Panc1 (cell line): ENCODE measurements around the gene MBNL2. TPM values are rescaled to one million over a fixed set of nuclear protein-coding genes. Genes with fewer than 3 reads are reported as not detected.

Experiments used
- ATAC-seq: fragments of 200-7000 bp; cut with Tn5 transposase; 2 replicates; pipeline ENCODE4 v1.9.1; 2020; ENCODE audit warnings: mild to moderate bottlenecking, moderate library complexity
- BruUV-seq: library from RNA; stranded (reverse); fragments of 400-500 nt; replicated peaks from 2 replicates; lab custom pipeline; 2021; lab: Mats Ljungman, UMichigan
- CTCF ChIA-PET: fragments of 300-600 bp; sonication (Branson Sonifier 250); formaldehyde crosslinking; loops from one replicate; lab custom pipeline; 2022; ENCODE audit warnings: antibody characterized with exemption; lab: Charles Lee
- POLR2A ChIA-PET: fragments of 300-600 bp; sonication (Branson Sonifier 250); formaldehyde crosslinking; loops from one replicate; lab custom pipeline; 2022; ENCODE audit warnings: antibody characterized with exemption; lab: Charles Lee
- DNase-seq: peaks from one replicate; pipeline ENCODE4 v3.0.0-alpha.2; 2010; ENCODE audit warnings: low read depth, low spot score
- H3K27ac ChIP-seq: 2 replicates; pipeline ENCODE4 v1.5.1; 2011; ENCODE audit warnings: mild to moderate bottlenecking, low read length, inconsistent platforms
- H3K27me3 ChIP-seq: fragments of 200-500 bp; sonication (Bioruptor generic); 2 replicates; pipeline ENCODE4 v1.6.0; 2014; ENCODE audit warnings: low read length, inconsistent platforms; ENCODE audit not compliant: control insufficient read depth, insufficient read depth
- H3K36me3 ChIP-seq: fragments of 200-500 bp; sonication (Bioruptor generic); 2 replicates; pipeline ENCODE4 v1.5.1; 2014; ENCODE audit warnings: inconsistent platforms, mild to moderate bottlenecking, low read length, moderate library complexity; ENCODE audit not compliant: control insufficient read depth, insufficient read depth
- H3K4me1 ChIP-seq: 2 replicates; pipeline ENCODE4 v1.5.1; 2011; ENCODE audit warnings: inconsistent platforms, mild to moderate bottlenecking, low read length, moderate library complexity; ENCODE audit not compliant: control insufficient read depth, insufficient read depth
- H3K4me3 ChIP-seq, 2 experiments: 2 replicates each; pipeline ENCODE4 v1.5.1; 2011 to 2012; ENCODE audit warnings: low read depth in 2 of 2, low read length in 2 of 2, mild to moderate bottlenecking in 2 of 2, inconsistent platforms in 1 of 2, moderate library complexity in 1 of 2
- H3K9me3 ChIP-seq: fragments of 200-500 bp; sonication (Bioruptor generic); 2 replicates; pipeline ENCODE4 v1.5.1; 2014; ENCODE audit warnings: low read depth, mild to moderate bottlenecking, inconsistent platforms, low read length, moderate library complexity; ENCODE audit not compliant: control insufficient read depth, insufficient read depth
- CTCF ChIP-seq: fragments of 450-650 bp; IDR thresholded peaks from 2 replicates; pipeline ENCODE4 v1.5.1; 2017; ENCODE audit warnings: mild to moderate bottlenecking
- SIN3A ChIP-seq: IDR thresholded peaks from 2 replicates; pipeline ENCODE4 v1.6.1; 2012; ENCODE audit warnings: low read depth, mild to moderate bottlenecking, low read length, moderate library complexity, borderline replicate concordance; ENCODE audit not compliant: insufficient read depth
- in situ Hi-C: cut with HindIII; loops from 2 replicates; pipeline ENCODE4 v1.10.0; 2016; ENCODE audit warnings: low sequenced_read_pairs, low pct_unique_long_range_greater_than_20kb
- intact Hi-C: fragments of 100-400 bp; cut with micrococcal nuclease; formaldehyde crosslinking; loops from one replicate; pipeline ENCODE4 v1.10.0; 2022; ENCODE audit not compliant: unreplicated experiment
- total RNA-seq: library from RNA; stranded (reverse); gene quantifications from one replicate; pipeline ENCODE4 v1.2.1, GENCODE V29; 2021; ENCODE audit not compliant: unreplicated experiment
- TF ChIP-seq, protein P1 (sequence below), 2 experiments: IDR thresholded peaks; 2 replicates each; pipeline ENCODE4 v1.6.1; 2011 to 2012; ENCODE audit warnings: low read depth in 2 of 2, control low read depth in 1 of 2, low read length in 1 of 2, mild to moderate bottlenecking in 1 of 2, moderate library complexity in 1 of 2; ENCODE audit not compliant: insufficient read depth in 1 of 2

MBNL2 gene
- total RNA-seq, 1 experiment from 2014 or later, result 103 TPM

DNA sequence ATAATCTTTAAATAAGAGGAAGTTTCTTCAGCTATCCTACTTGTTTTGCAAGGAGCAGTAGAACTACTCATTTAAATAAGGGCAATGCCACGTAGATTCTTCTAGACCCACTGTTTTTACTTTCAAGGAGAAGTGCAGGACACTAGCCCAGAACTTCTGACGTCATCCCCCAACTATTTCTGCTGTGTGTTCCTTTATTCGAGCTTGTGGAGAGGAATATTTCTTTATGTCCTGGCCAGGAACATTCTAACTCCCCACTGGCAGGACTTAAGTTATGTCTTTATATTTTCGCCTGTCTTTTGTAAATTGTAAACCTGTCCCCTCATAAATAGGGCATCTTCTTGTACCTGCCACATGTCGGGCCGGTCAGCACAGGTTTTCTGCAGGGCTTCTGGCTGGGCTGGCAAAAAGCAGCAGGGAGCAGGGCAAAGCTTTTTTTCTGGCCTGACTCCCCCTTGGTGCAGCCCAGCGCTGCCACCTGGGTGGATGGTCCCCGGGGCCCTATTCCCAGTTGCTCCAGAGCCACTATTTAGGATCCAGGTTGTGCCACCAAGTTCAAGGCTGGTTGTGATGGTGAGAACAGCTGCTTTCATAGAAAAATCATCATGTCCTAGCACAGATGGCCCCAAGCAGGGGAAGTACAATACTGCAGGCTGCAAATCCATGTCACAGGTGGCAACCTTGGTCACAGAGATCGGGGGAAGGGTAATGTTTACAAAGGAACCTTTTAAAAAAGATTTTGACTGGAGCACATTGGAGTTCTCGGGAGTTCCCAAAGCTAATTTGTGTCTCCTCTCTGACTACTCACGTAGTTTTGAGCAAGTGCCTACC, 1.8 kb downstream of the MBNL2 start:
- H3K36me3 ChIP-seq, result peaks cover 6% of the 10 kb centered on the region
- no peaks in the 10 kb centered on the region for H3K27me3 ChIP-seq
- peak overlapping the region; percentile 99 for H3K27ac ChIP-seq
- no TSS peak for BruUV-seq
- DNase-seq (no peak), ATAC-seq (0 out of 2 replicates have a peak, but pooled peaks have one; percentile 8)
- no peaks in the 10 kb centered on the region for H3K9me3 ChIP-seq
- TF ChIP-seq, protein P1, sequence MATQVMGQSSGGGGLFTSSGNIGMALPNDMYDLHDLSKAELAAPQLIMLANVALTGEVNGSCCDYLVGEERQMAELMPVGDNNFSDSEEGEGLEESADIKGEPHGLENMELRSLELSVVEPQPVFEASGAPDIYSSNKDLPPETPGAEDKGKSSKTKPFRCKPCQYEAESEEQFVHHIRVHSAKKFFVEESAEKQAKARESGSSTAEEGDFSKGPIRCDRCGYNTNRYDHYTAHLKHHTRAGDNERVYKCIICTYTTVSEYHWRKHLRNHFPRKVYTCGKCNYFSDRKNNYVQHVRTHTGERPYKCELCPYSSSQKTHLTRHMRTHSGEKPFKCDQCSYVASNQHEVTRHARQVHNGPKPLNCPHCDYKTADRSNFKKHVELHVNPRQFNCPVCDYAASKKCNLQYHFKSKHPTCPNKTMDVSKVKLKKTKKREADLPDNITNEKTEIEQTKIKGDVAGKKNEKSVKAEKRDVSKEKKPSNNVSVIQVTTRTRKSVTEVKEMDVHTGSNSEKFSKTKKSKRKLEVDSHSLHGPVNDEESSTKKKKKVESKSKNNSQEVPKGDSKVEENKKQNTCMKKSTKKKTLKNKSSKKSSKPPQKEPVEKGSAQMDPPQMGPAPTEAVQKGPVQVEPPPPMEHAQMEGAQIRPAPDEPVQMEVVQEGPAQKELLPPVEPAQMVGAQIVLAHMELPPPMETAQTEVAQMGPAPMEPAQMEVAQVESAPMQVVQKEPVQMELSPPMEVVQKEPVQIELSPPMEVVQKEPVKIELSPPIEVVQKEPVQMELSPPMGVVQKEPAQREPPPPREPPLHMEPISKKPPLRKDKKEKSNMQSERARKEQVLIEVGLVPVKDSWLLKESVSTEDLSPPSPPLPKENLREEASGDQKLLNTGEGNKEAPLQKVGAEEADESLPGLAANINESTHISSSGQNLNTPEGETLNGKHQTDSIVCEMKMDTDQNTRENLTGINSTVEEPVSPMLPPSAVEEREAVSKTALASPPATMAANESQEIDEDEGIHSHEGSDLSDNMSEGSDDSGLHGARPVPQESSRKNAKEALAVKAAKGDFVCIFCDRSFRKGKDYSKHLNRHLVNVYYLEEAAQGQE (IDR thresholded peaks at IDR 0.05; ENCODE audit: insufficient read depth in 1 of 2, low read depth in 2 of 2, low read length in 1 of 2), result no peak
- 0 out of 2 replicates have a peak, but pooled peaks have one; percentile 47 for TF ChIP-seq SIN3A
- peak overlapping the region; percentile 79 to 96 for H3K4me3 ChIP-seq
- ChIA-PET POLR2A (interaction anchor here (0.7 to 1.2 kb wide), 11 partner anchors 10 to 210 kb away, joined by 3 to 20 read pairs (median 4); partner anchors contain the start of gene RAP2A), CTCF (no interaction called here)
- intact Hi-C loops (loop anchor here (5.0 kb wide), 1 partner anchor 38 kb away; no protein-coding TSS in a partner anchor), in situ Hi-C loops (no loop called here)
- H3K4me1 ChIP-seq, result peaks cover 53% of the 10 kb centered on the region

GRCh38 chr13:97224544-97225300, 2.6 kb downstream of the MBNL2 start:
- Histone ChIP-seq H3K9me3 (no peaks in the 10 kb centered on the region), H3K27ac (peak overlapping the region; percentile 99), H3K4me1 (peaks cover 53% of the 10 kb centered on the region), H3K4me3 (peak overlapping the region; percentile 79 to 96), H3K27me3 (no peaks in the 10 kb centered on the region), H3K36me3 (peaks cover 6% of the 10 kb centered on the region)
- TF ChIP-seq SIN3A, result peak; percentile 40; the same call in 1 of the 2 replicates
- no peak for TF ChIP-seq CTCF
- intact Hi-C loops (loop anchor here (5.0 kb wide), 1 partner anchor 38 kb away; no protein-coding TSS in a partner anchor), in situ Hi-C loops (no loop called here)
- no TSS peak for BruUV-seq
- DNase-seq, result no peak
- no peak for ATAC-seq
- ChIA-PET POLR2A (interaction anchor here (0.6 to 1.2 kb wide), 16 partner anchors 9 to 209 kb away, joined by 3 to 20 read pairs (median 4); partner anchors contain the start of gene RAP2A), CTCF (no interaction called here)
